Central memory CD8-positive, alpha-beta T cell (primary cell): ENCODE results near the gene MCM3AP.
"Not testable (repeated sequence)": the region's sequence is repeated elsewhere in the genome, so short reads cannot be mapped to it uniquely, and the experiment has no call there.

Source experiments
- ATAC-seq: fragments of 150-1000 bp; cut with Tn5 transposase; replicated peaks from 2 replicates; pipeline ENCODE4 v1.10.0; 2022; ENCODE audit warnings: mild to moderate bottlenecking, moderate FRiP score, moderate number of reproducible peaks; ENCODE audit not compliant: poor library complexity, severe bottlenecking; ENCODE audit errors: extremely low read depth
- DNase-seq, 2 donors: peaks; one replicate each; pipeline ENCODE4 v3.0.0; 2021; ENCODE audit warnings: low spot score in 2 of 2
- H3K27ac Mint-ChIP-seq: one replicate; pipeline ENCODE4 v1.8.0; 2022; ENCODE audit warnings: low read depth, mild to moderate bottlenecking, moderate library complexity, mixed read lengths
- H3K27me3 Mint-ChIP-seq: one replicate; pipeline ENCODE4 v1.8.0; 2022; ENCODE audit warnings: mixed read lengths
- H3K36me3 Mint-ChIP-seq: one replicate; pipeline ENCODE4 v1.8.0; 2022; ENCODE audit warnings: mild to moderate bottlenecking, moderate library complexity, mixed read lengths; ENCODE audit not compliant: insufficient read depth
- H3K4me1 Mint-ChIP-seq: one replicate; pipeline ENCODE4 v1.8.0; 2022; ENCODE audit warnings: mixed read lengths
- H3K4me3 Mint-ChIP-seq: one replicate; pipeline ENCODE4 v1.8.0; 2022; ENCODE audit warnings: mild to moderate bottlenecking, moderate library complexity, mixed read lengths
- H3K9me3 Mint-ChIP-seq: one replicate; pipeline ENCODE4 v1.8.0; 2022; ENCODE audit warnings: mixed read lengths

The MCM3AP gene

DNA sequence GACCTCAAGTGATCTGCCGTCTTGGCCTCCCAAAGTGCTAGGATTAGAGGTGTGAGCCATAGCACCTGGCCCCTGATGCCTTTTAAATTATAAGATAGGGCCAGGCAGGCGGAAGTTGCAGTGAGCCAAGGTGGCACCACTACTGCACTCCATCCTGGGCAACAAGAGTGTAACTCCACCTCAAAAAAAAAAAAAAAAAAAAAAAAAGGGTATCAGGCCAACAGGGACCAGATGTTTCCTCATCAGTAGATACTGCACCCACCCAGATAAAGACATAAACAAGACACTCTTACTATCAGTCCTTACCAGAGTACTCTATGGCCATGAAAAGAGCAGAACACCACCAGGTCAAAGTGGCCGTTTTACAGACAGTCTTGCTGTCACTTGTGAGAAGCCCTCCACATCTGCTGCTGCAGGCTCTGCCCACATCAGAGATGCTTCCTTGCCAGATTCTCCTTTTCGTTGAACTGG is 35.0 kb upstream of the MCM3AP start:
- Mint-ChIP-seq H3K27me3 (no peaks in the 10 kb centered on the region), H3K27ac (no peak overlapping the region), H3K4me3 (no peak overlapping the region)

DNA sequence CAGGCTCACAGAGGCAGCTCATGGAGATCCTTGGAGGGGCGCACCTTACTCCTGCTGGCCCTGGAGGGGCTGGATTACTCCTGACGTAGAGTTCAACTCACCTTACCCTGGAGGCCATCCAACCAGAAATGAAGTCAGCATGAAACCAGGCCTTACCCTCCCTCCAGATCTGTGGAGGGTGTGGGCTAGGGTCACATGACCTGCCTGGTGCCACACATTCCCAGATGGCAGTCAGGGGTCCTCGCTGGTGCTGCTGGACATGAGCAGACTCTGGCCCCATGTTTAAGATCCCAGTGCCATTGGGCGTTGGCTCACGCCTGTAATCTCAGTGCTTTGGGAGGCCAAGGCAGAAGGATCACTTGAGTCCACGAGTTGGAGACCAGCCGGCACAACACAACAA is 33.8 kb upstream of the MCM3AP start:
- no peaks in the 10 kb centered on the region for H3K9me3 Mint-ChIP-seq
- H3K4me1 Mint-ChIP-seq = peaks cover 6% of the 10 kb centered on the region
- no peak overlapping the region for H3K4me3 Mint-ChIP-seq
- DNase-seq (no peak), ATAC-seq (no peak)
- H3K27me3 Mint-ChIP-seq = no peaks in the 10 kb centered on the region
- peaks cover 9% of the 10 kb centered on the region for H3K36me3 Mint-ChIP-seq
- no peak overlapping the region for H3K27ac Mint-ChIP-seq

More for the DNA sequence above, 35.0 kb upstream of the MCM3AP start:
- ATAC-seq = no peak
- H3K9me3 Mint-ChIP-seq = no peaks in the 10 kb centered on the region
- no peak for DNase-seq
- H3K36me3 Mint-ChIP-seq = peaks cover 9% of the 10 kb centered on the region
- H3K4me1 Mint-ChIP-seq = peaks cover 8% of the 10 kb centered on the region

DNA sequence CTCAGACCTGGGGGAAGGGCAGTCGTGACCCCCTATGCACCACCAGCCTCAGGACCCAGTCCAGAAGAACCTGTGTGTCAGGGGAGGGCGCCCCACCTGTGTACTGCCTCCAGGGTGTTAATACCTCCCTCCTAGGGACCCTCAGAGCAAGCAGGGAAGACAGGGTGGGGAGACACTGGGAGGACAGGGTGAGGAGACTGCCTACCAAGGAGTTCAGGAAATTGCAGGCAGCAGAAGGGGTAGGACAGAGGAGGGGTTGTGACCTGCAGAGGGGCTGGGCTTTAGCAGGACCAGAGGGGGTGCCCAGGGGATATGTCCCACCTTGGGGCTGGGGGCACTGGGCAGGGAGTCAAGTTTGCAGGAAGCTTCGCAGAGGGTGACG is 33.0 kb upstream of the MCM3AP start:
- ATAC-seq = no peak
- Mint-ChIP-seq H3K27ac (no peak overlapping the region), H3K9me3 (no peaks in the 10 kb centered on the region), H3K4me1 (peaks cover 6% of the 10 kb centered on the region), H3K4me3 (no peak overlapping the region), H3K27me3 (no peaks in the 10 kb centered on the region), H3K36me3 (peaks cover 4% of the 10 kb centered on the region)
- no peak for DNase-seq

DNA sequence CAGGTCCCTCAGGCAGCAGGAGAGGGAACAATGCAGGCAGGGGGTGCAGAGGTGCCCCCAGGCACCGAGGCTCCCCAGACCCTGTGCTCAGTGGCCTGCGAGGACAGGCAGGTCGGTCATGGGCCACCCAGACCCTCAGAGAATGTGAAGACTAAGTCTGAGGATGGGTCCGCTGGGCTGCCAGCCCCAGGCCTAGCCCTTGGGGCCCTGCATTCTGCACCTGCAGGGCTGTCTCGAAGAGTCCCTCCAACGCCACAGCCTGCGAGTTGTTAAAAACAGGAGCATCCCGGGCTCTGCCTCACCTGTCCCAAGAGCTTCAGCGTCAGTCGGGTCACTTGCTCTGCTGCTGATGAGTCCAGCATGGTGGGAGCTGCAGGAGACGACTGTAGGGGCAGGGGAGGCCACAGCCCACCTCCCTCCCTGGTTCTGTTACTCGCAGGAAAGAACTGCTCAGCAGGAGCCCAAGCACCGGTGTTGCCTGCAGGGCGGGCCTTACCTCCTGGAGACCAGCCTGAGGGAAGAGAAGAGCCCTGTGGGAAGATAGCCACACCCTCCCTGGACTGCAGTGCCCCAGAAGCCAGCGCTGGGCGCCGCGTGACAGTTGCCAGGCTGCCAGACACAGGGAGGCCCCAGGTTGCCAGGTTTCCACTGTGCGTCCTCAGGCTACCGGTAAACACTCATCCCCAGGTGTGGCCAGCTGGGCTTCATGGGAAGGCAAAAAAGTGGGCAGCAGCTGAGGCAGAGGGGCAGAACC is 32.5 kb upstream of the MCM3AP start:
- Mint-ChIP-seq H3K4me1 (peaks cover 6% of the 10 kb centered on the region), H3K27me3 (no peaks in the 10 kb centered on the region), H3K27ac (no peak overlapping the region), H3K36me3 (no peaks in the 10 kb centered on the region), H3K4me3 (no peak overlapping the region), H3K9me3 (no peaks in the 10 kb centered on the region)
- ATAC-seq = no peak
- no peak for DNase-seq

DNA sequence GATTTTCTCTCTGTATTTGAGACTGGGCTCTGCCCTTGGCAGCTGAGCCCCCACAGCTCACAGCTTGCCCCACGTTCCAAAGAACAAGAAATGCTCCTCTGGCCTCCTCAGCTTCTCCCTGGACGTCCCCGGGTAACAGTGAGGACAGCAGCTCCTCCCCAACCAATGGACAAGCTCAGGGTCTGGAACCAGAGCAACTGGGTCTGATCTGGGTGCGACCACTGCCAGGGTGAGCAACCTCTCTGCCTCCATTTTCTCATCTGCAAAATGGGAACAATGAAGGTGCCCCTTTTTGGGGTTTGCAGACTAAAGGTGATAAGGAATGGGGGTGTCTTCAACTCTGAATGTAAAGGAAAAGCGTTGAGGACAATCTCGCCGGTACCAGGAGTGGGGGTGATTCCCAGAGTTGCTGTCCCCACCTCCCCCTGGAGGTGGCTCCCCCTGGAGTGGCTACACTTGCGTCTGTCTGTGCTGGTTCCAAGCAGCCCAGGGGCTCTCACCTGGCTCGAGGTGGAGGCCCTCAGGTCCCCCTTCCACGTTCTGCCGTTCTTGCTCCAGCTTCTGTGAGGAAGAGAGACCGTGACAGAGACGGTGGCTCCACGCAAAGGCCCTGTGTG is 31.4 kb upstream of the MCM3AP start:
- no peaks in the 10 kb centered on the region for H3K36me3 Mint-ChIP-seq

DNA sequence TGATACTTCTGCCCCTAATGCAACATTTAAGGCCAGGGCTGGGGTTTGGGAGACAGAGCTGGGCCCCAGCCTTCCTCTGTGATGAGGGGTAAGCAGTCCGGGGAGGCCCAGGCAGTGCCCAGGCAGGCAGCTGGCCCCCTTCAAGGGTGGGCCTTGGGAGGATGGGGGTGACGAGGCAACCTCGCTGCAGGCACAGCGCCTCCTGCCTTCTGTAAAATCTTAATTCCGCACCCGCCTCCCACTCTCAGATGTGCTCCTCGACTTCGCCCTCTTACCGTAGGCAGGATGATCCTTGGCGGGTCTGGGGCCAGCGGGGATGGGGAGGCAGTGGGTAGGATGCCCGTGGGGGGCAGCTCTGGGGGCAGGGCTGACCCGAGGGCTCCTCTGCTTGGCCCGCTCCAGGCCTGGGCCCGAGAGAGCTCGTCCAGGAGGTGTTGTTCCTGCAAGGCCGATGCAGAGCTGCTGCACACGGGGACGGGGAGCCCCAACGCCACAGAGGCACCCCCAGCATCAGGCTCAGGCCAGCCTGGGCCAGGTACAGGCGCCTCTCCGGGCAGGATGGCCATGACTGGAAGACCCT is 29.1 kb upstream of the MCM3AP start:
- no peaks in the 10 kb centered on the region for H3K36me3 Mint-ChIP-seq
- H3K9me3 Mint-ChIP-seq = no peaks in the 10 kb centered on the region
- no peak overlapping the region for H3K4me3 Mint-ChIP-seq
- no peaks in the 10 kb centered on the region for H3K27me3 Mint-ChIP-seq
- H3K27ac Mint-ChIP-seq = no peak overlapping the region
- no peaks in the 10 kb centered on the region for H3K4me1 Mint-ChIP-seq
- ATAC-seq (no peak), DNase-seq (no peak)

More for the DNA sequence above, 31.4 kb upstream of the MCM3AP start:
- no peak overlapping the region for H3K4me3 Mint-ChIP-seq
- H3K27me3 Mint-ChIP-seq = no peaks in the 10 kb centered on the region
- no peak overlapping the region for H3K27ac Mint-ChIP-seq
- peaks cover 6% of the 10 kb centered on the region for H3K4me1 Mint-ChIP-seq
- H3K9me3 Mint-ChIP-seq = no peaks in the 10 kb centered on the region
- ATAC-seq (no peak), DNase-seq (no peak)

DNA sequence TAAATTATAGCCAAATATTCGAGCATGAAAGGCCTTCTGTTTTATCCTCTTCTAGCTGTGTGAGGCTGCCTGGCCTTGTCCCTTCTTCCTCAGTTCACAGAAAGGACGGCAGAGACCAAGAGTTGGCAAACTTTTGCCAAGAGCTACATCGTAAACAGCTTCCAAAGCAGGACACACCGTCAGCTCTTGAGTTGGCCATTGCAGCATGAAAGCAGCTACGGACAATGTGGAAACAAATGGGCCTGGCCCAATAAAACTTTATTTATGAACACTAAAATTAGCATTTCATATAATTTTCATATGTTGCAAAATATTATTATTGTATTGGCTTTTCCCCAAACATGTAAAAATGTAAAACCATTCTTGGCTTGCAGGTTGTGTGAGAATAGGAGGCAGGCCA is 27.5 kb upstream of the MCM3AP start:
- Mint-ChIP-seq H3K36me3 (no peaks in the 10 kb centered on the region), H3K4me3 (no peak overlapping the region), H3K9me3 (no peaks in the 10 kb centered on the region), H3K27ac (no peak overlapping the region), H3K4me1 (no peaks in the 10 kb centered on the region), H3K27me3 (no peaks in the 10 kb centered on the region)
- ATAC-seq (no peak), DNase-seq (no peak)

DNA sequence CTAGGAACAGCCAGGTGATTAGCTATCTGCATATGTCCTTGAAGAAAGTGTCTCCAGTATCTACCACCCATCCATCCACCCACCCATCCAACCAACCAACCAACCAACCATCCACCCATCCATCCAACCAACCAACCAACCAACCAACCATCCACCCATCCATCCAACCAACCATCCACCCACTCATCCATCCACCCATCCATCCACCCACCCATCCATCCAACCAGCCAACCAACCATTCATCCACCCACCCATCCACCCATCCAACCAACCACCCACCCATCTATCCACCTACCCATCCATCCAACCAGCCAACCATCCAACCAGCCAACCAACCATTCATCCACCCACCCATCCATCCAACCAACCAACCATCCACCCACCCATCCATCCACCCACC is 26.2 kb upstream of the MCM3AP start:
- Mint-ChIP-seq H3K27me3 (no peaks in the 10 kb centered on the region), H3K4me1 (no peaks in the 10 kb centered on the region), H3K9me3 (no peaks in the 10 kb centered on the region), H3K27ac (no peak overlapping the region), H3K36me3 (no peaks in the 10 kb centered on the region), H3K4me3 (no peak overlapping the region)
- DNase-seq (no peak), ATAC-seq (no peak)

DNA sequence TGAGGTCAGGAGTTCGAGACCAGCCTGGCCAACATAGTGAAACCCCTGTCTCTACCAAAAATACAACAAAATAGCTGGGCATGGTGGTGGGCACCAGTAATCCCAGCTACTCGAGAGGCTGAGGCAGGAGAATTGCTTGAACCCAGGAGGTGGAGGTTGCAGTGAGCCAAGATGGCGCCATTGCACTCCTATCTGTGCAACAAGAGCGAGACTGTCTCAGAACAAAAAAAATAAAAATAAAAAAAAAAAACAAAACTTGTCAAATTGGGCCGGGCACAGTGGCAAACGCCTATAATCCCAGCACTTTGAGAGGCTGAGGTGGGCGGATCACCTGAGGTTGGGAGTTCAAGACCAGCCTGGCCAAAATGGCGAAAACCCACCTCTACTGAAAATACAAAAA is 24.8 kb upstream of the MCM3AP start:
- not testable (repeated sequence) for H3K4me1 Mint-ChIP-seq, H3K9me3 Mint-ChIP-seq, H3K4me3 Mint-ChIP-seq, H3K36me3 Mint-ChIP-seq, DNase-seq, H3K27ac Mint-ChIP-seq, H3K27me3 Mint-ChIP-seq, ATAC-seq

DNA sequence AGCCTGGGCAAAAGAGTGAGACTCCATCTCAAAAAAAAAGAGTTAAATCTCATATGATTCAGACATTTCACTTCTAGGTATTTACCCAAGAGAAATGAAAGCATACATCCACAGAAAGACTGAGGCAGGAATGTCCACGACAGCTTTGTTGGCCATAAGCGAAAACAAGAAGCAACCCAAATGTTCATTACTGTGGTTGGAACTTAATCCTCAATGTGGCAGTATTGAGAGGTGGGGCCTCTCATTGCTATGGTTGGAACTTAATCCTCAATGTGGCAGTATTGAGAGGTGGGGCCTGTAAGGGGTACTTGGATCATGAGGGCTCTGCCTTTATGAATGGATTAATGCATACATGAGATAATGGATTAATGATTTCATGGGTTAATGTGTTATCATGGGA is 23.0 kb upstream of the MCM3AP start:
- Mint-ChIP-seq H3K27me3 (no peaks in the 10 kb centered on the region), H3K4me3 (no peak overlapping the region), H3K36me3 (no peaks in the 10 kb centered on the region), H3K27ac (no peak overlapping the region), H3K9me3 (no peaks in the 10 kb centered on the region), H3K4me1 (no peaks in the 10 kb centered on the region)
- DNase-seq (no peak), ATAC-seq (no peak)

DNA sequence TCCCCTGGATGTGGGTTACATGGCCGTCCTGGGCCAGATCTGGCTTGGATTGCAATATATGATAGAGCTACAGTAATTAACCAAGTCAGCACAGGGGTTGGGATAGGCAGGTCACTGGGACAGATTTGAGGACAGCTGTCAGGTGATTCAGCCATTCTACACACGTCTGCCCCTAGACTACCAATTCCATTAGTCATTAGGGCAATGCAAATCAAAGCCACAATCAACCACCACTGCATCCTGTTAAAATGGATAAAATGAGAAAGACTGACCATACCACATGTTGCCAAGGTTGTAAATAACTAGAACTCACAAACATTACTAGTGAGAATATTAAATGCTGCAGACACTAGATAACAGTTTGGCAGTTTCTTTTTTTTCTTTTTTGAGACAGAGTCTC is 22.2 kb upstream of the MCM3AP start:
- no peaks in the 10 kb centered on the region for H3K36me3 Mint-ChIP-seq

DNA sequence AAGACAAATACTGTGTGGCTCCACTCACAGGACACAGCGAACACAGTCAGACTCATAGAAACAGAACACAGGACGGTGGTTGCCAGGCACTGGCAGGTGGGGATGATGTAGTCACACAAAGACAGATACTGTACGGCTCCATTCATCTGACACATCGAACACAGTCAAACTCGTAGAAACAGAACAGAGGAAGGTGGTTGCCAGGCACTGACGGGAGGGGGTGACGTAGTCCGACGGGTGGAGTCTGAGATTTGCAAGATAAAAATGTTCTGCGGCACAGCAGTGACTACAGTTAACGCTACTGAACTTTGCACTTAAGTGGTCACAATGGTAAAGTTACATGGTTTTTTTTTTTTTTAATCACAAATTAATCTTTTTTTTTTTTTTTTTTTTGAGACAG is 19.5 kb upstream of the MCM3AP start:
- Mint-ChIP-seq H3K4me3 (no peak overlapping the region), H3K27me3 (no peaks in the 10 kb centered on the region), H3K27ac (no peak overlapping the region), H3K9me3 (no peaks in the 10 kb centered on the region), H3K36me3 (no peaks in the 10 kb centered on the region), H3K4me1 (no peaks in the 10 kb centered on the region)
- DNase-seq (no peak), ATAC-seq (no peak)

More for the DNA sequence above, 22.2 kb upstream of the MCM3AP start:
- Mint-ChIP-seq H3K4me3 (no peak overlapping the region), H3K27me3 (no peaks in the 10 kb centered on the region), H3K9me3 (no peaks in the 10 kb centered on the region), H3K4me1 (no peaks in the 10 kb centered on the region), H3K27ac (no peak overlapping the region)
- ATAC-seq = no peak
- DNase-seq = no peak

DNA sequence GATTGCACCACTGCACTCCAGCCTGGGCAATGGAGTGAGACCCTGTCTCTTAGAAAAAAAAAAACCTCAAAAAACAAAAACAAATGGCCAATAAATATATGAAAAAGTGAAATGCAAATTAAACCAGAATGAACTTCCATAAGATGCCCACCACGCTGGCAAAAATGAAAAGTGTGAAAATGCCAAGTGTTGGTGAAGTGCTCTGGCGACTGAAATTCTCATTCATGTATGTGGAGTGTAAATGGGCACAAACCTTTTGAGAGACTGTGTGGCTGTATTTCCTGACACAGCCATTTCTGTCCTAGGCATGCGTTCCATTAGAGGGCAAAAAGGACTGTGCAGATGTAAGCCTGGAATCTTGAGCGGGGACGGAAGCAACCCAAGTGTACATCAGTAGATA is 19.0 kb upstream of the MCM3AP start:
- H3K4me3 Mint-ChIP-seq = no peak overlapping the region
- no peak for ATAC-seq
- no peaks in the 10 kb centered on the region for H3K4me1 Mint-ChIP-seq
- peaks cover under 1% of the 10 kb centered on the region for H3K36me3 Mint-ChIP-seq
- DNase-seq = no peak
- H3K27me3 Mint-ChIP-seq = no peaks in the 10 kb centered on the region
- H3K27ac Mint-ChIP-seq = no peak overlapping the region
- H3K9me3 Mint-ChIP-seq = no peaks in the 10 kb centered on the region
